Effector memory CD8-positive, alpha-beta T cell (primary cell): ENCODE results near the gene GATB.

ENCODE experiments used
- ATAC-seq: fragments of 150-1000 bp; cut with Tn5 transposase; replicated peaks from 2 replicates; pipeline ENCODE4 v1.10.0; 2021; ENCODE audit warnings: mild to moderate bottlenecking, moderate library complexity
- DNase-seq, 3 experiments: peaks; one replicate each; pipeline ENCODE4 v3.0.0; 2021
- H3K27ac Mint-ChIP-seq, 2 donors: one replicate each; pipeline ENCODE4 v1.8.0; 2022; ENCODE audit warnings: mild to moderate bottlenecking in 2 of 2, mixed read lengths in 2 of 2, moderate library complexity in 2 of 2
- H3K27me3 Mint-ChIP-seq, 2 donors: one replicate each; pipeline ENCODE4 v1.8.0; 2022; ENCODE audit warnings: mixed read lengths in 2 of 2
- H3K36me3 Mint-ChIP-seq: one replicate; pipeline ENCODE4 v1.8.0; 2022; ENCODE audit warnings: mild to moderate bottlenecking, moderate library complexity, mixed read lengths; ENCODE audit not compliant: insufficient read depth
- H3K4me1 Mint-ChIP-seq, 2 donors: one replicate each; pipeline ENCODE4 v1.8.0; 2022; ENCODE audit warnings: low read depth in 2 of 2, mixed read lengths in 2 of 2
- H3K4me3 Mint-ChIP-seq, 2 donors: one replicate each; pipeline ENCODE4 v1.8.0; 2022; ENCODE audit warnings: mild to moderate bottlenecking in 2 of 2, mixed read lengths in 2 of 2, moderate library complexity in 2 of 2
- H3K9me3 Mint-ChIP-seq, 2 donors: one replicate each; pipeline ENCODE4 v1.8.0; 2022; ENCODE audit warnings: mixed read lengths in 2 of 2

Gene GATB

DNA sequence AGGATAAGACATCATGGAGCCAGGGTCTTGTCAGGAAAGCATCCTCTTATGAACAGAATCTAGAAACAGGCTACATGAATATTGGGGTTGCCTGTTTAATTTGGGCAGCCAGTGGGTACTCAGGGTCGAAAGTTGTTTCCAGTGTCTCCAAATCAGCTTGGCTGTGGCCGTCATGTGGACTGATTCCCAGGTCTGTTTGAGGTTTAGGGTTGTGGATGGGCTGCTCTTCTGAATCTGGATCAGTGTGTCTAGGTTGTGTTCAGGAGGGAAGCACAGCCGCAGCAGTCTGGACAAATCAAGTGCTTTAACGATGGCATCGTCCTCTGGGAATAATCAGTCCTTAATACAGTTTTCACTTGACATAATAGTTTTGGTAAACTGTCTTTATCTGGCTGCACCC lies 94.3 kb downstream of the GATB start:
- Mint-ChIP-seq H3K4me1 (no peaks in the 10 kb centered on the region), H3K36me3 (no peaks in the 10 kb centered on the region), H3K9me3 (no peaks in the 10 kb centered on the region), H3K27me3 (no peaks in the 10 kb centered on the region), H3K4me3 (no peak overlapping the region), H3K27ac (no peak overlapping the region)
- DNase-seq, result no peak
- ATAC-seq, result no peak

DNA sequence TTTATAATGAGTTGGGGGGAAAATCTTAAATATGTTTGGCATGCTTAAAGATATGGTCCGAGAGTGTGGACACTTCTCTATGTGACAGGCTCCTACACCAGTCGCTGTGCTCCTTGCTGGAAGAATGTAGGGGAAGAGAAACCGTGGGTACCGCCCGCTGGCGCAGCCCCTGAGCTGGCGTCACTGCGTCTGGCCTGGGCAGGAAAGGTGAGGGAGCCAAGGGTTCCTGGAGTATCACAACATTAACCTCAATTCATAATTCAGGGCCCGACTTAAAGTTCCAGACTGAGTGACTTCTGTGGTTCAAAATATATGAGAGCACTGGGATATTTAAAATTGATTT lies 95.1 kb downstream of the GATB start:
- no peaks in the 10 kb centered on the region for H3K4me1 Mint-ChIP-seq
- no peak overlapping the region for H3K27ac Mint-ChIP-seq
- no peaks in the 10 kb centered on the region for H3K27me3 Mint-ChIP-seq

DNA sequence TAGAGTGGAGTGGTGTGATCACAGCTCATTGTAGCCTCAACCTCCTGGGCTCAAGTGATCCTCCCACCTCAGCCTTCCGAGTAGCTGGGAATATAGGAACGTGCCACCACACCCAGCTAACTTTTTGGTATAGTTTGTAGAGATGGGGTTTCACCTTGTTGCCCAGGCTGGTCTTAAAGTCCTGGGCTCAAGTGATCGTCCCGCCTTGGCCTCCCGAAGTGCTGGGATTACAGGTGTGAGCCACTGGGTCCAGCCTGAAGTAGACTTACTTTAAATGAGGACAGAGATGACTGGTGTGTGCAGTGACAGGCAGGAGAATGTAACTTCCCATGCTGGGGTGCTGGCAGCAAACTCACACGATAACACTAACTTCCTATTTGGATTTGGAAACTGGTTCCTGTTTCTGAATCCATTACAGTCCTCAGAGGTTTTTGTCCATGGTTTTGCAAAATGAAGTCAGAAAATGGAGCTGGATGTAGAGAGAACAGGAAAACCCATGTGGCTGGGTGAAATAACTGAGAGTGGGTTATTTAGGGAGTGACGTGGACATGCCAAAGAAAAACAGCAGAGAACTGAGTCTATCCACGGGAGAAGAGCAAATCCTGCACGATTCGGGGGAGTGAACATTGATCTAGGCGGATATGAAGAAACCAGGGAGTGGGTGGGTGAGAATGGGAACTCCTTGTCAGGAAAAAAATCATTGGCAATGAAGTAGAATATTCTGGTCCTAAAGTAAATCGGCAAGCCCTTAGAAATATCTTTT lies 95.6 kb downstream of the GATB start:
- Mint-ChIP-seq H3K4me1 (no peaks in the 10 kb centered on the region), H3K27me3 (no peaks in the 10 kb centered on the region), H3K36me3 (no peaks in the 10 kb centered on the region), H3K9me3 (no peaks in the 10 kb centered on the region), H3K27ac (no peak overlapping the region), H3K4me3 (no peak overlapping the region)
- DNase-seq (no peak), ATAC-seq (no peak)

More for the DNA sequence above, 95.1 kb downstream of the GATB start:
- Mint-ChIP-seq H3K4me3 (no peak overlapping the region), H3K36me3 (no peaks in the 10 kb centered on the region), H3K9me3 (no peaks in the 10 kb centered on the region)
- no peak for ATAC-seq
- no peak for DNase-seq

DNA sequence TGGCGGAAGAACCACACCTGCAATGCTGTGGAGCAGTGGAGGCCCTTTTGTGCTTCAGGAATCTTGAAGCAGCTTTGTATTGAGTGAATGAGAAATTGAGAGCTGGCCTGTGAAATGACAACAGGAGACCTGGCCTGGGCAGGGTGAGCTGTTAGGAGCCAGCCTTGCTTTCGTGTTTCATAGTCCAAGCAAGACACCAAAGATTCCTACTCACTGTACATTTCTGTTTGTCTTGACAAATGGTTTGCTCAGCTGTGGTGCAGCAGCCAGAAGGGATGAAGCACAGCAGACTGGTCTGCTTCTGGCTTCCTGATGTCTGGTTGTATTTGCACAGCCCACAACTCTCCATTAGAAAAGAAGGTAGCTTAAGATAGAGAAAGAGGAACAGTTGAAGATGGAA lies 96.5 kb downstream of the GATB start:
- no peaks in the 10 kb centered on the region for H3K36me3 Mint-ChIP-seq
- no peaks in the 10 kb centered on the region for H3K9me3 Mint-ChIP-seq
- H3K27me3 Mint-ChIP-seq, result no peaks in the 10 kb centered on the region
- no peak overlapping the region for H3K4me3 Mint-ChIP-seq
- peaks cover 0 to 5% of the 10 kb centered on the region in 2 donors for H3K4me1 Mint-ChIP-seq
- DNase-seq, result no peak
- no peak for ATAC-seq
- no peak overlapping the region for H3K27ac Mint-ChIP-seq

DNA sequence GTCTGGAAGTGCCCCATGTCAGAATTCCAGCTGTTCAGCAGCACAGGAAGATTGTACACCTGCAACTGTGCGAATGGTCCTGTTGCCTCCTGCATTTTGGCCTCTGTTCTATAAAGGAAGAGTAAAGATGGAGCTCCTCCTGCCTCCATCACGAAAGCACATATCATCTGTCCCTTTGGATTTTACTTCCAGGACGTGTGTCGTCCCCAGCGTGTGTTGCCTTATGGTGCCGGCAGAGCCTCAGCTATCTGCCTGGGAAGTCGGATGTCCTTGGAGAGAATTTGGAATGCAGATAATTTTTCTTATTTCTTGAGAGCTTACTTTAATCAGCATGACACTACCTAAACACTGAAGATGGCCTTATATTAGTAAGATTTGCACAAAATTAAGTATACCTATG lies 97.7 kb downstream of the GATB start:
- ATAC-seq, result no peak
- Mint-ChIP-seq H3K27me3 (no peaks in the 10 kb centered on the region), H3K27ac (no peak overlapping the region), H3K9me3 (no peaks in the 10 kb centered on the region), H3K4me1 (peaks cover 0 to 6% of the 10 kb centered on the region in 2 donors), H3K36me3 (no peaks in the 10 kb centered on the region), H3K4me3 (no peak overlapping the region)
- no peak for DNase-seq

DNA sequence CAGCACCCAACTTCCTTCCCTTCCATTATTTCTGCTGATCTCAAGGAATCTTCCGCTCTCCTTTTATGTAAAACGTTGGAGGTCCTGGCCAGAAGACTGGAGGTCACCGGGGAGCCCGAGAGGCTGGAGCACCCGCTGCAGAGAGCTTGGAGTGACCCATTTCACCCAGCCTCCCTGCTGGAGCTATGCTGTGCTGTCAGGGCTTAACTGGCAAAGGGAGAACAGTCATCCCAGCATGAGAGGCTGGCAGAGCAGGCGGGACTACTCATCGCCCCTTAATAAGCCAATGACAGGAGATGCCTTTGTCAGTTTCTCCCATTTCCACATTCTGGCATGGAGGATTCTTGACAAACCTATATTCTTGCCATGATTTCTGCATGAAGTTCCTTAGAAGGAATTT lies 98.9 kb downstream of the GATB start:
- Mint-ChIP-seq H3K36me3 (no peaks in the 10 kb centered on the region), H3K27ac (no peak overlapping the region), H3K9me3 (no peaks in the 10 kb centered on the region), H3K27me3 (no peaks in the 10 kb centered on the region), H3K4me1 (peaks cover 0 to 6% of the 10 kb centered on the region in 2 donors), H3K4me3 (no peak overlapping the region)
- ATAC-seq, result no peak
- DNase-seq, result no peak

DNA sequence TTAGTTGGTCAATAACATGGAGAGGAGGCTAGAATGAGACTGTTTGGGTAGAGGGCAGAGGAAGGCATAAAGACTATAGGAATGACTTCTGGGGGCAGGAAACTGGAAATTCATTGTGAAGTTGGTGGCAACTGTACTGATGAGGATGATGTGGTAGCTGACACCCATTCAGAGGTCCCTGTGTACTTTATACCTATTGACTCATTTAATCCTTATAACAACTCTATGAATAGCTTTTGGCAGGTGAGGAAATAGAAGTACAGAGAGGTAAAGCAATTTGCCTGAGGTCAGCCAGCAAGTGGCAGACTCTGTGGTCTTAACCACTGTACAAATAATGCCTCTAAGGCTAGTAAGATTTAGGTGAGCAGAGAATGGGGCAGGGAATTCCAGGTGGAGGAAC lies 100.1 kb downstream of the GATB start:
- H3K4me3 Mint-ChIP-seq, result no peak overlapping the region
- H3K36me3 Mint-ChIP-seq, result no peaks in the 10 kb centered on the region
- DNase-seq, result no peak
- peaks cover 0 to under 1% of the 10 kb centered on the region in 2 donors for H3K27me3 Mint-ChIP-seq
- peaks cover 0 to 6% of the 10 kb centered on the region in 2 donors for H3K4me1 Mint-ChIP-seq
- no peaks in the 10 kb centered on the region for H3K9me3 Mint-ChIP-seq
- no peak overlapping the region for H3K27ac Mint-ChIP-seq
- no peak for ATAC-seq

DNA sequence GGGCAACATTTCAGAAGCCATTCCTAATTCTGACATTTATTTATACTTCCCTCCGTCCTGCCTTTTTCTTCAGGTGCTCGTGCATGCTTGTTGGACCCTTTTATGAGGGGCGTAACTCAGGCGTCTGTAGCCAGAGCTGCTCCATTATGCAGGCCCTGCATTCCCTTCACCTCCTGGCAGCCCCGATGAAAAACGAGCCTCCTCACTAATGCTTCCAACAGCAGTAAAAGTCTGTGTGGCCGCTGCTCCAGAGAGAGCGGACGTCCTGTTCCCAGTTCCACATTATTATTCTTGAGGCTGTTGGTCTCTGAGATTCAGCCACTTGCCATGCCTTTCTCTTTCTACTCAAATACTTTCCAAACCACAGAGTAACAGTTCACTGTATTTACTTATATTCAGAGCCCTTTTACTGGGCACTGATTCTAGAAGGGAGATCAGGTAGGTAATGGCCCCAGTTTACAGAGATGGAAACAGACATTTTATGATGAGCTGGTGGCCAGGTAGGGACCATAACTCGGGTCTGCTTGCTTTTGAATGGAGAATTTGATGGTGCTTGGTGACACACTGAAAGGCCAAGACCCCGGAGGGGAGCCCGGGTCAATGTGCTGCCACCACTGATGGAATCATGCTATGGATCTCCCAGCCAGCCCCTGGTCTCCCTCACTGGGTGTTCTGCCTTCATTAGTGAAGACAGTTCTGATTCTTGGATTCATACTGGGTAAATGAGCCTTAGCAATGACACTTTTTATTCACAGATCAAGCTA lies 101.0 kb downstream of the GATB start:
- peaks cover 0 to 5% of the 10 kb centered on the region in 2 donors for H3K27me3 Mint-ChIP-seq
- H3K4me3 Mint-ChIP-seq, result no peak overlapping the region
- H3K4me1 Mint-ChIP-seq, result peaks cover 0 to 6% of the 10 kb centered on the region in 2 donors
- H3K9me3 Mint-ChIP-seq, result no peaks in the 10 kb centered on the region
- no peaks in the 10 kb centered on the region for H3K36me3 Mint-ChIP-seq
- DNase-seq, result no peak
- H3K27ac Mint-ChIP-seq, result no peak overlapping the region
- no peak for ATAC-seq

DNA sequence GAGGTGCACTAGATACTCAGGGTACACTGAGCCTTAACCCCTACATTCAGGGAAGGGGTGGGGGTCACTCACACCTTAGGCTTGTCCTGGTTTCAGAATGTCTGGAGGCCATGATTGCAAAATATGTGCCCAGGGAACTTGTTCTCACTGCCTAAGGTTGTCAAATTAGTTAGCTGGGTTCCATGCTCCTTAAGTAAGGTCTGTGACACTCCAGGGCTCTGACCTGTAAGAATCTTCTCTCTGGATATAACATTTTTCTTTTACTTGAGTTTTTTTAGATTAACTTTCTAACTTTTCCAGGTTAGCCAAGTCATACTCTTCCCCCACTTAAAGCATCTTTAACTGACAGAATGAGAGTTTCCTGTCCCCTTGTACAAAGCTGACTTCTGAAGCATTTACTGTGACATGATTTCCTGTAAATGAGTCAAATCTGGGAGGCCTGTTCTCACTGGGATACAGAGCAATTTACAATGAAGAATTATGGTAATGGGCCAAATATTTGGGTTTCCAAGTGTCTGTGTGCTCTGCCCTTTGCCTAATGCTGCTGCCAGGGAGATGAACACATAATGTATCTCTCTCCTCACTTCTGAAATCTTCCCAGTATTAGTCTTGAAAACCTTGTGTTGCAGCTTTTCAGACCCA lies 101.7 kb downstream of the GATB start:
- Mint-ChIP-seq H3K4me3 (no peak overlapping the region), H3K27me3 (peaks cover 0 to 5% of the 10 kb centered on the region in 2 donors), H3K36me3 (no peaks in the 10 kb centered on the region), H3K9me3 (no peaks in the 10 kb centered on the region), H3K27ac (no peak overlapping the region), H3K4me1 (peaks cover 0 to 6% of the 10 kb centered on the region in 2 donors)
- ATAC-seq (no peak), DNase-seq (no peak)

DNA sequence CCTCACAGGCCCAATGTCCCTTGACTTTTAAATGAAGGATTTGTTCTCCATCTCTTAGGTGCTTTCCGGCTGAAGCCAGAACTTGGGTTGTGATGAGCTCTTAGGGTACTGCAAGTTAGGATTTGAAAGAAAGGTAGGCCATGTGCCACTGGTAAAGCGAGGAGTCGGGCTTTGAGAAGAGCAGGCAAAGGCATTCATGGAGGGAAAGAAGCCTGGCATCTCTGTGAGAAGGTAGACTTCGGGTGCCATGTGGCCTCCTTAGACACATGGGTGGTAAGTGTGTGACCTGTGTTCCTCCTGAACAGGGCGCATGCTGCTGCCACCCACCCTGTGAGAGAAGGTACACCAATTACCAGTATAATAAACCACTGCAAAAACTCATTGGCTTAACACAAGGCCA lies 102.9 kb downstream of the GATB start:
- H3K27me3 Mint-ChIP-seq, result peaks cover 5 to 8% of the 10 kb centered on the region in 2 donors
- H3K4me3 Mint-ChIP-seq, result no peak overlapping the region
- no peaks in the 10 kb centered on the region for H3K9me3 Mint-ChIP-seq
- H3K27ac Mint-ChIP-seq, result no peak overlapping the region
- ATAC-seq, result no peak
- H3K4me1 Mint-ChIP-seq, result peaks cover 3 to 6% of the 10 kb centered on the region in 2 donors
- DNase-seq, result no peak
- H3K36me3 Mint-ChIP-seq, result peaks cover 4% of the 10 kb centered on the region

DNA sequence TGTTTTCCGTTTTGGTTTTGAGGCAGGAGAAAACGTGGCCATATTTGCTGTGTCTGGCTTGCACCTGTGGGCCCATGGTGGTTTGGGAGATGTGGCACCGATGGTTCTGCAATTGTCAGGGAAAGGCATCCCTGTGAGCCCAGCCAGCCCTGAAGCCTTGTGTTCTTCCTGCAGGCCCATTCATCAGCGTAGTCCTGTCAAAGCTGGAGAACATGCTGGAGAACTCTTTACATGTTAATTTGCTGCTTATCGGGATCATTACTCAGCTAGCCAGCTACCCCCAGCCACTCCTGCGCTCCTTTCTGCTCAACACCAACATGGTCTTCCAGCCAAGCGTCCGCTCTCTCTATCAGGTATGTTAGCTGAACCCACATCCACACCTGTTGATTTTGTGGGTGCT lies 104.7 kb downstream of the GATB start:
- Mint-ChIP-seq H3K27ac (no peak overlapping the region), H3K27me3 (peaks cover 8 to 11% of the 10 kb centered on the region in 2 donors), H3K36me3 (peaks cover 4% of the 10 kb centered on the region), H3K9me3 (no peaks in the 10 kb centered on the region), H3K4me1 (peaks cover 3 to 6% of the 10 kb centered on the region in 2 donors), H3K4me3 (no peak overlapping the region)
- ATAC-seq, result no peak
- DNase-seq, result no peak

DNA sequence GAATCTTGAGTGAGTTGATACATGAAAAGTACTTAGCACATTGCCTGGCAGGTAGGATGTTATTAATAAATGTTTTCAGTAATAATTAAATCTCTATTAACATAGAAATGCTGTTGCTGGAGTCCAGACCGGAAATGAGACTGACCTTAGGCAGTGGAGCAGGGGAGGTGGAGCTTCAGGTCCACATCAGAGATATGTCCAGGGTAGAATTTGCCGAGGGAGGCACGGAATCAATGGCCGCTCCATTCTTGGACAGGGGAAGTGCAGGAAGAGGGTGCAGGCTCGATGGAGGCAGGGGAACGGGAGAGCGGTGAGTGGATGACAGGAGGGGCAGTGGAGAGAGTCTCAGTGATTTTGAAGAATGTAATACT lies 107.3 kb downstream of the GATB start:
- Mint-ChIP-seq H3K4me1 (peaks cover 0 to 3% of the 10 kb centered on the region in 2 donors), H3K4me3 (no peak overlapping the region), H3K27me3 (peaks cover 22 to 26% of the 10 kb centered on the region in 2 donors), H3K27ac (peak overlapping the region in 1 of 2 donors; percentile 49), H3K36me3 (peaks cover 4% of the 10 kb centered on the region), H3K9me3 (no peaks in the 10 kb centered on the region)
- ATAC-seq (no peak), DNase-seq (no peak)

DNA sequence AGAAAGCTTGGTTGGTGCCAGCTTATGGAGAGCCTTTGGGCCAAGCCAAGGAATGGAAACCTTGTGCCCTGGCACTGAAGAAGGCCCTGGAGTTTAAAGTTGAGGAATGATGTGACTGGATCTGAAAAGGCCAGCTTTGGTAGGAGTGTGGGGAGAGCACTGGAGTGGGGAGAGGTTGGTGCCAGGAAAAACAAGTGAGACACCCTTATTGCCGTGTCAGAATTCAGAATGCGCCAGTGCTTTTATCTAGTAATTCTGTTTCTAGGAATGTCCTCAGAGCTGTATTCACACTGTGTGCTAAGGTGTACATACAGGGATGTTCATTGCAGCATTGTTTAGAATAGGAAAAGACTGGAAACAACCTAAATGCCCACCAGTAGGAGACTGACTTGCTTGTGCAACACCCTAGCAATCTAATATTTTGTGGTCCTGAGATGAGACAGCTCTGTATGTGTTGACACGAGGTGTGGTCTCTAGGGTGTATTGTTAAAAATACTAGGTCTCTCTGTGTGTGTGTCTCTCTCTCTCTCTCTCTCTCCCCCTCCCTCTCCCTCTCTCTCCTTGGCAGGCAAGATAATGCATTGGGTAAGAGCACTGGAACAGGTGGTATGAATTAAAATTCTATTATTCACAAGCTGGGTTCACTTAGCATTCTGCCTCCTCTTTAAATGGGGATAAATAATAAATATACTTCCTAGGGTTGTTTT lies 107.8 kb downstream of the GATB start:
- peak overlapping the region in 1 of 2 donors; percentile 49 for H3K27ac Mint-ChIP-seq
- no peaks in the 10 kb centered on the region for H3K9me3 Mint-ChIP-seq
- DNase-seq (no peak), ATAC-seq (no peak)
- H3K27me3 Mint-ChIP-seq, result peaks cover 22 to 26% of the 10 kb centered on the region in 2 donors
- peaks cover 0 to 3% of the 10 kb centered on the region in 2 donors for H3K4me1 Mint-ChIP-seq
- H3K4me3 Mint-ChIP-seq, result no peak overlapping the region
- H3K36me3 Mint-ChIP-seq, result peaks cover 4% of the 10 kb centered on the region
